NT2/D1 (cell line): Measurements from ENCODE around the gene COL1A1.

Source experiments
- SUZ12 ChIP-seq: IDR thresholded peaks from 2 replicates; pipeline ENCODE4 v1.6.1; 2011; ENCODE audit not compliant: insufficient read length, insufficient read depth; ENCODE audit errors: extremely low read depth
- YY1 ChIP-seq: IDR thresholded peaks from 2 replicates; pipeline ENCODE4 v1.6.1; 2011; ENCODE audit not compliant: insufficient read length, insufficient read depth
- ZNF274 ChIP-seq: IDR thresholded peaks from 2 replicates; pipeline ENCODE4 v1.6.1; 2011; ENCODE audit warnings: mild to moderate bottlenecking, low read depth, low read length

- TF ChIP-seq SUZ12 (no peak), ZNF274 (no peak), YY1 (no peak)
Measured at GRCh38 chr17:50150354-50151040, 50.9 kb downstream of the COL1A1 start, which contains the start of gene PPP1R9B.
